ENCODE results near the gene VANGL2. TPM values are rescaled to one million over a fixed set of nuclear protein-coding genes. Genes with fewer than 3 reads are reported as not detected.

VANGL2 gene
- total and polyA plus RNA-seq, 2 of the 8 experiments (the other 6 are each of a cell fraction or from before 2014, with no cell fraction given), result 62.5 to 118 TPM

DNA sequence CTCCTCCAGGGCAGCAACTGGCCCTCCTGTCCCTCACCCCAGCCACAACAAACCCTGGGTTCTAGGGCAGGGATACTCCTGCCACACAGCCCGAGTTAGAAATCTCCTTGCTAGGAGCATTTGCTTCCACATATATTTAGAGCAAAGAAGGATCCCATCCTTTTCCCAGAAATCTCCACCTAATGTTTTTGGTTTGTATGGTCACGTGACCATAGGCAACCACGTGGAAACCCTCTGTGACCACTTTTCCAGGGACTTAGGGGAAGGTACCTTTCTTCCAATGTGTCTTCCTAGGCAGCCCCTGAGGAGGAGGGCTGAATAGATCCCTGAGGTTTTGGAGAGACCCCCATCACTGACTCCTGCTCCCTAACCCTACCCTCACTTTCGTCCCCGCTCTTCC lies 25.5 kb downstream of the VANGL2 start:
- Histone ChIP-seq H3K56ac (replicated peaks; ENCODE audit: insufficient read length, low read depth, low read length) (no peak overlapping the region), H3K18ac (ENCODE audit: extremely low read depth, low read length) (no peak overlapping the region), H3K9ac (replicated peaks in 1 of 4; ENCODE audit: extremely low read depth in 1 of 4, low read depth in 3 of 4, low read length in 3 of 4) (no peak overlapping the region), H2AK5ac (ENCODE audit: low read depth, low read length) (no peak overlapping the region), H3K4ac (replicated peaks; ENCODE audit: insufficient read length, low read depth, low read length) (no peak overlapping the region), H3K79me1 (ENCODE audit: low read depth, low read length) (no peaks in the 10 kb centered on the region), H4K91ac (replicated peaks; ENCODE audit: insufficient read length, low read length) (no peak overlapping the region), H2BK15ac (ENCODE audit: low read length) (no peak overlapping the region), H4K20me1 (replicated peaks in 1 of 2; ENCODE audit: control insufficient read depth in 1 of 2, insufficient read depth in 2 of 2, low read length in 2 of 2) (peaks cover 3 to 5% of the 10 kb centered on the region in 2 experiments), H2BK20ac (ENCODE audit: low read length) (no peak overlapping the region), H2BK5ac (ENCODE audit: low read depth, low read length) (no peak overlapping the region), H2AFZ (ENCODE audit: low read length) (no peak overlapping the region), H3K27ac (ENCODE audit: low read depth, low read length) (no peak overlapping the region), H3K79me2 (ENCODE audit: control insufficient read depth in 1 of 2, insufficient read depth in 2 of 2, low read length in 2 of 2) (no peaks in the 10 kb centered on the region), H3K9me3 (ENCODE audit: insufficient read depth in 2 of 2, low read depth in 1 of 2, low read length in 1 of 2) (no peaks in the 10 kb centered on the region), H3K4me1 (replicated peaks in 1 of 4; ENCODE audit: control insufficient read depth in 3 of 4, insufficient read depth in 4 of 4, low read length in 3 of 4) (no peaks in the 10 kb centered on the region), H3K14ac (ENCODE audit: insufficient read length) (no peak overlapping the region), H3K4me2 (ENCODE audit: insufficient read depth in 1 of 2, low read depth in 2 of 2, low read length in 2 of 2) (no peak overlapping the region), H2BK12ac (ENCODE audit: low read depth, low read length) (no peak overlapping the region), H3K27me3 (replicated peaks in 1 of 4; ENCODE audit: control insufficient read depth in 3 of 4, extremely low read depth in 1 of 4, insufficient read depth in 3 of 4, low read length in 3 of 4) (no peaks in the 10 kb centered on the region), H4K5ac (ENCODE audit: insufficient read length, low read depth, low read length) (no peak overlapping the region), H4K8ac (ENCODE audit: extremely low read depth, insufficient read depth, low read length) (no peak overlapping the region), H2BK120ac (replicated peaks; ENCODE audit: low read depth, low read length) (no peak overlapping the region), H3K23ac (ENCODE audit: insufficient read length) (no peak overlapping the region), H3K36me3 (ENCODE audit: control insufficient read depth in 2 of 4, insufficient read depth in 4 of 4, low read length in 3 of 4) (peaks cover 13 to 47% (median 34%) of the 10 kb centered on the region in 4 experiments; a peak in 6 of 8 replicates), H3K4me3 (ENCODE audit: extremely low read depth in 1 of 4, insufficient read depth in 2 of 4, low read depth in 3 of 4, low read length in 4 of 4) (no peak overlapping the region), H3K23me2 (ENCODE audit: low read depth, low read length) (no peaks in the 10 kb centered on the region; the same call in 1 of the 2 replicates)
- WGBS, 2 experiments (ENCODE audit: extremely low coverage in 1 of 2, insufficient coverage in 1 of 2, insufficient read length in 1 of 2, insufficient replicate concordance in 2 of 2, low coverage in 1 of 2, low lambda C conversion rate in 2 of 2, missing lambda C conversion rate in 1 of 2), result 97% methylated on average over 5 of the region's 5 CpGs; no CpG with 5 or more reads in 1 of the 2 experiments
- ChIA-PET CTCF (ENCODE audit: partially characterized antibody) (no interaction called here), POLR2A (ENCODE audit: partially characterized antibody) (no interaction called here)
- DNase-seq (ENCODE audit: low read depth in 1 of 2, low spot score in 2 of 2) (no peak), FAIRE-seq (no peak)
- TF ChIP-seq, protein P1, sequence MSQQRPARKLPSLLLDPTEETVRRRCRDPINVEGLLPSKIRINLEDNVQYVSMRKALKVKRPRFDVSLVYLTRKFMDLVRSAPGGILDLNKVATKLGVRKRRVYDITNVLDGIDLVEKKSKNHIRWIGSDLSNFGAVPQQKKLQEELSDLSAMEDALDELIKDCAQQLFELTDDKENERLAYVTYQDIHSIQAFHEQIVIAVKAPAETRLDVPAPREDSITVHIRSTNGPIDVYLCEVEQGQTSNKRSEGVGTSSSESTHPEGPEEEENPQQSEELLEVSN (IDR thresholded peaks at IDR 0.05), result no peak
- TF ChIP-seq CHD2 (IDR thresholded peaks at IDR 0.05; ENCODE audit: low read length), result no peak
- no peak for TF ChIP-seq EP300 (IDR thresholded peaks at IDR 0.05; ENCODE audit: borderline replicate concordance in 1 of 2, low read depth in 2 of 2, low read length in 2 of 2)
- TF ChIP-seq POLR2A (IDR thresholded peaks at IDR 0.05; ENCODE audit: control extremely low read depth in 1 of 2, low read depth in 2 of 2, low read length in 2 of 2), result no peak
